HEK293T (cell line): ENCODE measurements around the gene SLC25A13.

ENCODE experiments used
- CTCF ChIA-PET: fragments of 350-600 bp; formaldehyde crosslinking; extraction: SDS; loops from one replicate; lab custom pipeline; 2021; ENCODE audit warnings: antibody characterized with exemption, inconsistent platforms; lab: Yijun Ruan, JAX
- POLR2A ChIA-PET: fragments of 350-600 bp; formaldehyde crosslinking; extraction: SDS; loops from one replicate; lab custom pipeline; 2020; ENCODE audit warnings: antibody characterized with exemption, inconsistent platforms; lab: Yijun Ruan, JAX
- DNase-seq: peaks from one replicate; pipeline ENCODE4 v3.0.0; 2012; ENCODE audit warnings: mixed read lengths; ENCODE audit errors: extremely low spot score
- ARNT ChIP-seq: fragments of 450-650 bp; IDR thresholded peaks from 2 replicates; pipeline ENCODE4 v1.6.1; 2017; ENCODE audit warnings: mild to moderate bottlenecking
- BHLHE40 ChIP-seq: fragments of 450-650 bp; IDR thresholded peaks from 2 replicates; pipeline ENCODE4 v1.6.1; 2016; ENCODE audit warnings: mild to moderate bottlenecking, moderate library complexity, borderline replicate concordance
- CTBP1 ChIP-seq: fragments of 450-650 bp; IDR thresholded peaks from 2 replicates; pipeline ENCODE4 v1.6.1; 2016; ENCODE audit warnings: borderline replicate concordance
- ELF4 ChIP-seq: fragments of 450-650 bp; IDR thresholded peaks from 2 replicates; pipeline ENCODE4 v1.6.1; 2017; ENCODE audit warnings: antibody characterized with exemption
- FOXA1 ChIP-seq: fragments of 450-650 bp; IDR thresholded peaks from 2 replicates; pipeline ENCODE4 v1.6.1; 2016; ENCODE audit warnings: mild to moderate bottlenecking
- FOXK2 ChIP-seq: fragments of 450-650 bp; IDR thresholded peaks from 2 replicates; pipeline ENCODE4 v1.6.1; 2016; ENCODE audit warnings: mild to moderate bottlenecking
- FOXM1 ChIP-seq: fragments of 450-650 bp; IDR thresholded peaks from 2 replicates; pipeline ENCODE4 v1.6.1; 2017; ENCODE audit warnings: mild to moderate bottlenecking, borderline replicate concordance
- HDGF ChIP-seq: fragments of 450-650 bp; IDR thresholded peaks from 2 replicates; pipeline ENCODE4 v1.6.1; 2017; ENCODE audit warnings: antibody characterized with exemption, borderline replicate concordance
- L3MBTL2 ChIP-seq: fragments of 450-650 bp; conservative IDR thresholded peaks from 2 replicates; pipeline ENCODE4 v1.6.1; 2016; ENCODE audit warnings: mild to moderate bottlenecking
- LEF1 ChIP-seq: fragments of 450-650 bp; IDR thresholded peaks from 2 replicates; pipeline ENCODE4 v1.6.1; 2017; ENCODE audit warnings: mild to moderate bottlenecking, borderline replicate concordance
- NFRKB ChIP-seq: fragments of 450-650 bp; IDR thresholded peaks from 2 replicates; pipeline ENCODE4 v1.6.1; 2016; ENCODE audit warnings: mild to moderate bottlenecking, moderate library complexity
- PKNOX1 ChIP-seq: fragments of 450-650 bp; IDR thresholded peaks from 2 replicates; pipeline ENCODE4 v1.6.1; 2016
- SP1 ChIP-seq: fragments of 450-650 bp; IDR thresholded peaks from 2 replicates; pipeline ENCODE4 v1.6.1; 2017
- SUZ12 ChIP-seq: fragments of 450-650 bp; IDR thresholded peaks from 2 replicates; pipeline ENCODE4 v1.6.1; 2016; ENCODE audit warnings: mild to moderate bottlenecking
- TARDBP ChIP-seq: fragments of 450-650 bp; IDR thresholded peaks from 2 replicates; pipeline ENCODE4 v1.6.1; 2016
- ZNF384 ChIP-seq: fragments of 450-650 bp; IDR thresholded peaks from 2 replicates; pipeline ENCODE4 v1.6.1; 2016

SLC25A13 gene

DNA sequence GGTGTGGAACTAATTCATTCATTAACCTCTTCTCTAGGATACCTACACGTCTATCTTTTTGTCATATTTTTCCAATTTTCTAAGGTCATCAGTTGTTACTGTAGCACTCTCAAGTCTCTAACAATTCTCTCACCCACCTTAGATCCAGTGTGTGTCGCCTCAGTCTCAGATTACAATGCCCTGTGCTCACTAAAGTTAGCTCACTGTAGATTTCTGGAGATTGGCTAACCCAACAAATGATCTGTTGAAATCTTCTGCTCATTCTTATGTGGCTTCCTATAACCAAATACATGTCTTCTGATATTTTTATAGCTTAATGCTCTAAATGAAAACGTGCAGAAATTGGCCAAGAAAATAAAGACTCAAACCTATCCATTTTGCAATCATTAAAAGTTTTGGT, 142.6 kb downstream of the SLC25A13 start:
- ChIA-PET CTCF (no interaction called here), POLR2A (no interaction called here)
- TF ChIP-seq TARDBP = no peak
- no peak for TF ChIP-seq ELF4
- TF ChIP-seq SP1 = no peak
- TF ChIP-seq ZNF384 = no peak
- no peak for TF ChIP-seq FOXM1
- no peak for TF ChIP-seq NFRKB
- no peak for DNase-seq

DNA sequence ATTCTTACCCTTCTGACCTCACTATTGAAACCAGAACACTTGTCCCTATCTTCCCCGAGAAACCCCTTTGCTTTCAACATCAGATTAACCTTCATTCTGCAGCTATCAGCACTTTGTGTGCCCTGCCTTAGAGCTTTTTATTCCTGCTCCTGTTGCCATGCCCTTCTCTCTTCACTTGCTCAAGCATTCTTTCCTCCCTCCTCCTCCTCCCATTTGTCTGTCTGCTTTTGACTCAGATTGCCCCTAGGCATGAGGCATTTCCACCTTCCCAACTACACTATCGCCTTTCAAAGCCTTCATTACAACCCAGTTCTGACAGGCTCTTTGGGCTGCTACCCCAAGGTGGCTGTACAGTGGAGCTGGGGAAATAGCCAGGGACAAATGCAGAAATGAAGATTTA, 143.3 kb downstream of the SLC25A13 start:
- no peak for DNase-seq
- no peak for TF ChIP-seq ZNF384
- TF ChIP-seq L3MBTL2 = no peak
- TF ChIP-seq FOXM1 = no peak
- TF ChIP-seq SP1 = no peak
- TF ChIP-seq PKNOX1 = no peak
- no peak for TF ChIP-seq BHLHE40
- TF ChIP-seq FOXK2 = no peak
- no peak for TF ChIP-seq NFRKB
- TF ChIP-seq TARDBP = no peak
- no peak for TF ChIP-seq LEF1
- TF ChIP-seq SUZ12 = no peak
- ChIA-PET CTCF (no interaction called here), POLR2A (no interaction called here)

DNA sequence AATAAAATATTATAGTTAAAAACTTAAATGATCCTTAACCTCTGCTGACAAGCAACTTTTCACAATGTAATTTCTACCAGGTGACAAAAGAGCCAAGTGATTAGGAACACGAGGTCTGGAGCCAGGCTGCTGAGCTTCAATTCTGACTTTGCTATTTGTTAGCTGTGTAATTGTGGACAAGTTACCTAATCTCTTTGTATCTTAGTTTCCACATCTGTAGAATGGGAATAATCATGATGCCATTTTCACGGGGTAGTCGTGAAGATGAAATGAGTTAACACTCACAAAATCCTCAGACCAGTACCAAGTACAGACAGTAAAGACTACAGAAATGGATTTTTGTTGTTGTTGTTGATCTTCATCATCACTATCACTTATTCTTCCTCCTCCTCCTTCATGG, 144.5 kb downstream of the SLC25A13 start:
- DNase-seq = no peak

DNA sequence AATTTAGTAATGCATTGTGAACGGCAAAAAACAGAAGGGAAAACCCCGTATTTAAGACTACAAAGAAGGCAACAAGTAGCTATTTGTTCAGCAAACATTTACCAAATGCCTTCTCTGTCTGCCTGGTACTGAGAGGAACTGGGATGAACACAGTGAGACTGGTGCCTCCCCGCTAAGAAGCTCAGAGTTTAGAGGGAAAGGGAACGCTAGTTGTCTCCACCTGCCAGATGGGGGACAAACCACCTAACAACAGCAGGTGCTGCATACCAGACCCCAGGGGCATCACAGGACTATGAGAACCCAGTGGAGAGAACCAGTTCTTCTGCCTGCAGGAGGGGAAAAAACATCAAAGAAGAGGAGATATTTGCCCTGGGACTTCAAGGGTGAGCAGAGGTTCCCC, 147.1 kb downstream of the SLC25A13 start:
- TF ChIP-seq L3MBTL2 = no peak
- TF ChIP-seq HDGF = no peak
- TF ChIP-seq LEF1 = no peak
- no peak for TF ChIP-seq SP1
- TF ChIP-seq FOXK2 = no peak
- no peak for TF ChIP-seq FOXA1
- TF ChIP-seq SUZ12 = no peak
- TF ChIP-seq BHLHE40 = no peak
- TF ChIP-seq ARNT = no peak
- DNase-seq = no peak
- ChIA-PET CTCF (no interaction called here), POLR2A (no interaction called here)

More for the DNA sequence above, 144.5 kb downstream of the SLC25A13 start:
- no peak for TF ChIP-seq FOXA1
- no peak for TF ChIP-seq FOXM1
- TF ChIP-seq NFRKB = no peak
- no peak for TF ChIP-seq LEF1
- TF ChIP-seq SP1 = no peak
- TF ChIP-seq ZNF384 = no peak
- TF ChIP-seq CTBP1 = no peak
- no peak for TF ChIP-seq ELF4
- TF ChIP-seq HDGF = no peak
- no peak for TF ChIP-seq BHLHE40
- no peak for TF ChIP-seq L3MBTL2
- TF ChIP-seq PKNOX1 = no peak
- TF ChIP-seq FOXK2 = no peak
- no peak for TF ChIP-seq ARNT
- no peak for TF ChIP-seq SUZ12
- no peak for TF ChIP-seq TARDBP
- CTCF ChIA-PET = no interaction called here
- POLR2A ChIA-PET = no interaction called here

GRCh38 chr7:96173781-96174180, 148.1 kb downstream of the SLC25A13 start:
- POLR2A ChIA-PET = no interaction called here
- CTCF ChIA-PET = no interaction called here
- TF ChIP-seq ELF4 (no peak), CTBP1 (no peak), ARNT (no peak)
- DNase-seq = no peak

GRCh38 chr7:96169439-96169838, 152.5 kb downstream of the SLC25A13 start:
- ChIA-PET POLR2A (no interaction called here), CTCF (no interaction called here)
- no peak for DNase-seq
- TF ChIP-seq SUZ12 (no peak), PKNOX1 (no peak), LEF1 (no peak), BHLHE40 (no peak), ELF4 (no peak), ARNT (no peak), FOXM1 (no peak), CTBP1 (no peak), L3MBTL2 (no peak), HDGF (no peak), FOXA1 (no peak)

- TF ChIP-seq ELF4 (no peak), L3MBTL2 (no peak), BHLHE40 (no peak), FOXK2 (no peak), PKNOX1 (no peak), SP1 (no peak), ARNT (no peak), FOXM1 (no peak)
- CTCF ChIA-PET = no interaction called here
- POLR2A ChIA-PET = no interaction called here
- DNase-seq = no peak
Observed at GRCh38 chr7:96167424-96167823, 154.5 kb downstream of the SLC25A13 start.
